BJ (cell line): ENCODE results near the gene IER5L. TPM values are rescaled to one million over a fixed set of nuclear protein-coding genes. Genes with fewer than 3 reads are reported as not detected.

Source experiments
- CTCF ChIA-PET: fragments of 350-600 bp; formaldehyde crosslinking; extraction: SDS; loops from one replicate; lab custom pipeline; 2021; ENCODE audit warnings: antibody characterized with exemption, inconsistent platforms; lab: Yijun Ruan, JAX
- POLR2A ChIA-PET: fragments of 300-600 bp; sonication (Branson Sonifier 250); formaldehyde crosslinking; extraction: SDS; loops from one replicate; lab custom pipeline; 2021; ENCODE audit warnings: antibody characterized with exemption; lab: Charles Lee
- DNase-seq: peaks from one replicate; pipeline ENCODE4 v3.0.0-alpha.2; 2011; ENCODE audit warnings: low read depth
- H3K27me3 ChIP-seq: 2 replicates; pipeline ENCODE4 v1.6.0; 2011; ENCODE audit warnings: low read length; ENCODE audit not compliant: control insufficient read depth, insufficient read depth
- H3K36me3 ChIP-seq: 2 replicates; pipeline ENCODE4 v1.5.1; 2011; ENCODE audit warnings: low read length; ENCODE audit not compliant: control insufficient read depth, insufficient read depth
- H3K4me3 ChIP-seq: 2 replicates; pipeline ENCODE4 v1.5.1; 2011; ENCODE audit warnings: low read depth, mild to moderate bottlenecking, control low read depth, low read length
- polyA plus RNA-seq: library from polyadenylated mRNA; depleted of rRNA; stranded (reverse); fragments of >200 nt; gene quantifications from 2 replicates; pipeline ENCODE4 v1.2.3, GENCODE V29; 2011
- TF ChIP-seq, protein P1 (sequence below): IDR thresholded peaks from 2 replicates; pipeline ENCODE4 v1.5.1; 2011; ENCODE audit warnings: low read depth, mild to moderate bottlenecking, control low read depth, inconsistent platforms, low read length, moderate library complexity; ENCODE audit not compliant: insufficient read depth

IER5L gene
- polyA plus RNA-seq, 1 experiment = 8.7 TPM

- CTCF ChIA-PET = no interaction called here
- TF ChIP-seq, protein P1, sequence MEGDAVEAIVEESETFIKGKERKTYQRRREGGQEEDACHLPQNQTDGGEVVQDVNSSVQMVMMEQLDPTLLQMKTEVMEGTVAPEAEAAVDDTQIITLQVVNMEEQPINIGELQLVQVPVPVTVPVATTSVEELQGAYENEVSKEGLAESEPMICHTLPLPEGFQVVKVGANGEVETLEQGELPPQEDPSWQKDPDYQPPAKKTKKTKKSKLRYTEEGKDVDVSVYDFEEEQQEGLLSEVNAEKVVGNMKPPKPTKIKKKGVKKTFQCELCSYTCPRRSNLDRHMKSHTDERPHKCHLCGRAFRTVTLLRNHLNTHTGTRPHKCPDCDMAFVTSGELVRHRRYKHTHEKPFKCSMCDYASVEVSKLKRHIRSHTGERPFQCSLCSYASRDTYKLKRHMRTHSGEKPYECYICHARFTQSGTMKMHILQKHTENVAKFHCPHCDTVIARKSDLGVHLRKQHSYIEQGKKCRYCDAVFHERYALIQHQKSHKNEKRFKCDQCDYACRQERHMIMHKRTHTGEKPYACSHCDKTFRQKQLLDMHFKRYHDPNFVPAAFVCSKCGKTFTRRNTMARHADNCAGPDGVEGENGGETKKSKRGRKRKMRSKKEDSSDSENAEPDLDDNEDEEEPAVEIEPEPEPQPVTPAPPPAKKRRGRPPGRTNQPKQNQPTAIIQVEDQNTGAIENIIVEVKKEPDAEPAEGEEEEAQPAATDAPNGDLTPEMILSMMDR = no peak
- H3K36me3 ChIP-seq = no peaks in the 10 kb centered on the region
- DNase-seq = no peak
- no peak overlapping the region for H3K4me3 ChIP-seq
- H3K27me3 ChIP-seq = no peaks in the 10 kb centered on the region
- POLR2A ChIA-PET = no interaction called here
Observed at GRCh38 chr9:129223551-129224208, 45.6 kb upstream of the IER5L start.

GRCh38 chr9:129222819-129223218, 44.8 kb upstream of the IER5L start:
- POLR2A ChIA-PET = no interaction called here
- no peaks in the 10 kb centered on the region for H3K27me3 ChIP-seq
- CTCF ChIA-PET = no interaction called here
- DNase-seq = no peak
- TF ChIP-seq, protein P1 = no peak
- H3K4me3 ChIP-seq = no peak overlapping the region
- no peaks in the 10 kb centered on the region for H3K36me3 ChIP-seq

GRCh38 chr9:129221979-129222635, 44.0 kb upstream of the IER5L start:
- no peaks in the 10 kb centered on the region for H3K27me3 ChIP-seq
- H3K36me3 ChIP-seq = no peaks in the 10 kb centered on the region
- POLR2A ChIA-PET = no interaction called here
- CTCF ChIA-PET = interaction anchor here (1.0 kb wide), 1 partner anchor 24 kb away, joined by 4 read pairs; no protein-coding TSS in a partner anchor
- TF ChIP-seq, protein P1 = no peak
- no peak overlapping the region for H3K4me3 ChIP-seq
- no peak for DNase-seq

DNA sequence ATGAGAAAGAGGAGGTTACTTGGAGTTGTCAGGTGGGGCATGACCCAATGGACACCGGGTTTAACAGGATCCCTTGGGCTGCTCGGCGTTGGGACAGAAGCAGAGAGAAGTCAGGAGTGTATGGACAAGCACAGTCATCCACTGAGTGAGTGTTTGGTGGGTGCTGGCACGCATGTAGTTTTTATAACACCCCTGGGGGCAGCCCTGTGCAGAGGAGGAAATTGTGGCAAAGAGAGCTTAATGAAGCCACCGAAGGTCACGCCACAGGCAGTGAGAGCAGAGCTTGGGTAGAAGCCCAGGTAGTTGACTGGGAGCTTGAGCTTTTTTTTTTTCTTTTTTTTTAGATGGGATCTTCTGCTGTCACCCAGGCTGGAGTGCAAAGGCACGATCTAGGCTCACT, 43.2 kb upstream of the IER5L start:
- POLR2A ChIA-PET = no interaction called here

DNA sequence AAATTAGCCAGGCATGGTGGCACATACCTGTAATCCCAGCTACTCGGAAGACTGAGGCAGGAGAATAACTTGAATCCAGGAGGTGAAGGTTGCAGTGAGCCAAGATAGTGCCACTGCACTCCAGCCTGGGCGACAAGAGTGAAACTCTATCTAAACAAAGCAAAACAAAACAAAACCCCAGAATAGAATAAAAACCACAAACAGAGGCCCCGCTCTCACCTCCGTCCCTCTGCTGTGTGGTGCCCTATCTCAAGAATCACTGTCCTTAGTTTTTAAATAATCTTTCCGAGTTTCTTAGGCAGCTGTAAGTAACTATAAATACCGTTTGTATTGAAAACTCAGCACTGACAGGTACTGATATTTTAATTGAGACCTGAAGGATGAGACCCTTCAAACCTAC, 42.7 kb upstream of the IER5L start:
- ChIA-PET CTCF (interaction anchor here (1.0 kb wide), 1 partner anchor 26 kb away, joined by 4 read pairs; no protein-coding TSS in a partner anchor), POLR2A (no interaction called here)
- no peak overlapping the region for H3K4me3 ChIP-seq
- H3K36me3 ChIP-seq = no peaks in the 10 kb centered on the region
- no peak for DNase-seq
- no peaks in the 10 kb centered on the region for H3K27me3 ChIP-seq
- TF ChIP-seq, protein P1 = no peak

More for the DNA sequence above, 43.2 kb upstream of the IER5L start:
- no peak for DNase-seq
- H3K4me3 ChIP-seq = no peak overlapping the region
- TF ChIP-seq, protein P1 = no peak
- H3K36me3 ChIP-seq = no peaks in the 10 kb centered on the region
- CTCF ChIA-PET = interaction anchor here (1.0 kb wide), 1 partner anchor 25 kb away, joined by 4 read pairs; no protein-coding TSS in a partner anchor
- H3K27me3 ChIP-seq = no peaks in the 10 kb centered on the region
